A549 (cell line): ENCODE measurements around the gene ADARB1. TPM values are rescaled to one million over a fixed set of nuclear protein-coding genes. Genes with fewer than 3 reads are reported as not detected.

ENCODE experiments used
- ATAC-seq, 2 experiments: fragments of 200-7000 bp in 1 of 2; fragments of >200 bp in 1 of 2; cut with Nextera tagmentation in 1 of 2; cut with Tn5 transposase in 1 of 2; 3 replicates each; pipeline versions ENCODE4 v1.8.0 to v1.9.1; 2018 to 2020; ENCODE audit warnings: mild to moderate bottlenecking in 1 of 2, moderate library complexity in 1 of 2
- CTCF ChIA-PET: fragments of 300-600 bp; sonication (Branson Sonifier 250); formaldehyde crosslinking; extraction: SDS; loops from one replicate; lab custom pipeline; 2021; ENCODE audit warnings: antibody characterized with exemption, inconsistent platforms; lab: Yijun Ruan, JAX
- POLR2A ChIA-PET: fragments of 350-600 bp; formaldehyde crosslinking; extraction: SDS; loops from one replicate; lab custom pipeline; 2021; ENCODE audit warnings: antibody characterized with exemption, inconsistent platforms; lab: Yijun Ruan, JAX
- DNase-seq, 2 experiments: peaks; one replicate each; pipeline versions ENCODE4 v3.0.0 to v3.0.0-alpha.2; 2011 to 2016; ENCODE audit warnings: low read depth in 1 of 2, low spot score in 1 of 2
- FAIRE-seq: peaks from 2 replicates; lab custom pipeline; 2011; peaks lifted over from hg19 to GRCh38; lab: Jason Lieb, UNC
- H3K27ac ChIP-seq, 2 experiments: fragments of >200 bp; sonication (Bioruptor Twin); formaldehyde crosslinking; 3 replicates each; pipeline ENCODE4 v1.5.1; 2016 to 2017
- H3K4me1 ChIP-seq: fragments of >200 bp; sonication (Bioruptor Twin); formaldehyde crosslinking; 3 replicates; pipeline ENCODE4 v1.6.1; 2016
- H3K4me2 ChIP-seq: fragments of >200 bp; sonication (Bioruptor Twin); formaldehyde crosslinking; 3 replicates; pipeline ENCODE4 v1.6.1; 2016
- H3K4me3 ChIP-seq: fragments of >200 bp; sonication (Bioruptor Twin); formaldehyde crosslinking; 3 replicates; pipeline ENCODE4 v1.5.1; 2016
- H3K9me3 ChIP-seq: fragments of >200 bp; sonication (Bioruptor Twin); formaldehyde crosslinking; 3 replicates; pipeline ENCODE4 v1.6.1; 2016
- CBX2 ChIP-seq: fragments of 200-600 bp; sonication (generic); IDR thresholded peaks from 2 replicates; pipeline ENCODE4 v1.6.1; 2016; ENCODE audit warnings: low read depth, mild to moderate bottlenecking, borderline replicate concordance
- CBX8 ChIP-seq: fragments of 200-600 bp; sonication (generic); IDR thresholded peaks from 2 replicates; pipeline ENCODE4 v1.6.1; 2016
- CHD2 ChIP-seq: fragments of 150-350 bp; IDR thresholded peaks from 2 replicates; pipeline ENCODE4 v1.6.1; 2014; ENCODE audit warnings: low read length; ENCODE audit not compliant: partially characterized antibody
- EHF ChIP-seq: fragments of 250-450 bp; sonication (Bioruptor Pico); IDR thresholded peaks from 2 replicates; pipeline ENCODE4 v1.5.0; 2020; ENCODE audit warnings: mild to moderate bottlenecking
- HDAC2 ChIP-seq: fragments of 200-600 bp; sonication (generic); IDR thresholded peaks from 2 replicates; pipeline ENCODE4 v1.6.1; 2016
- HOXA7 ChIP-seq: fragments of 250-450 bp; sonication (Bioruptor Pico); IDR thresholded peaks from 2 replicates; pipeline ENCODE4 v1.5.0; 2020; ENCODE audit warnings: mild to moderate bottlenecking, moderate library complexity
- HOXB13 ChIP-seq: fragments of 250-450 bp; sonication (Bioruptor Pico); IDR thresholded peaks from 2 replicates; pipeline ENCODE4 v1.5.0; 2020; ENCODE audit warnings: low read depth, mild to moderate bottlenecking, moderate library complexity
- HOXB5 ChIP-seq: fragments of 250-450 bp; sonication (Bioruptor Pico); IDR thresholded peaks from 2 replicates; pipeline ENCODE4 v1.5.0; 2020; ENCODE audit warnings: mild to moderate bottlenecking, moderate library complexity
- JUNB ChIP-seq: fragments of >200 bp; sonication (Bioruptor Twin); formaldehyde crosslinking; IDR thresholded peaks from 2 replicates; pipeline ENCODE4 v1.6.1; 2016
- MAFK ChIP-seq: fragments of 450-650 bp; IDR thresholded peaks from 2 replicates; pipeline ENCODE4 v1.6.1; 2014; ENCODE audit not compliant: partially characterized antibody
- NR3C1 ChIP-seq: fragments of >200 bp; sonication (Bioruptor Twin); formaldehyde crosslinking; IDR thresholded peaks from 3 replicates; pipeline ENCODE4 v1.6.1; 2017
- POLR2A ChIP-seq: IDR thresholded peaks from 2 replicates; pipeline ENCODE4 v1.6.1; 2012; ENCODE audit warnings: mild to moderate bottlenecking, low read length
- RCOR1 ChIP-seq: fragments of 150-350 bp; IDR thresholded peaks from 2 replicates; pipeline ENCODE4 v1.6.1; 2014; ENCODE audit warnings: antibody characterized with exemption, low read length, low read depth
- TP53 ChIP-seq: fragments of 250-450 bp; sonication (Bioruptor Pico); IDR thresholded peaks from 2 replicates; pipeline ENCODE4 v1.5.0; 2021; ENCODE audit warnings: mild to moderate bottlenecking, moderate library complexity
- ZFP36 ChIP-seq: fragments of 450-650 bp; IDR thresholded peaks from 2 replicates; pipeline ENCODE4 v1.6.1; 2014; ENCODE audit warnings: borderline replicate concordance; ENCODE audit not compliant: partially characterized antibody
- WGBS: methylation state at CpG from one replicate; pipeline ENCODE4 v1.1.6; 2017; ENCODE audit errors: missing lambda C conversion rate; 5-methylcytosine and 5-hydroxymethylcytosine counted together
- polyA plus RNA-seq, 4 experiments: library from polyadenylated mRNA; depleted of rRNA in 3 of 4; stranded (reverse); fragments of >200 nt; fragmentation: RNase III in 1 of 4; extraction: RNeasy Plus Mini Kit Qiagen cat#74134 plus additional on column Dnase treatment in 1 of 4; gene quantifications; 2 replicates in 3 of 4; 3 replicates in 1 of 4; pipeline ENCODE4 v1.2.3, GENCODE V29; 2011 to 2017
- TF ChIP-seq, protein P1 (sequence below): fragments of 250-450 bp; sonication (Bioruptor Pico); IDR thresholded peaks from 2 replicates; pipeline ENCODE4 v1.5.0; 2021; ENCODE audit warnings: mild to moderate bottlenecking, moderate library complexity, borderline replicate concordance
- TF ChIP-seq, protein P2 (sequence below): fragments of >200 bp; sonication (Bioruptor Twin); formaldehyde crosslinking; IDR thresholded peaks from 3 replicates; pipeline ENCODE4 v1.5.1; 2016
- TF ChIP-seq, protein P3 (sequence below): fragments of 200-600 bp; sonication (generic); IDR thresholded peaks from 2 replicates; pipeline ENCODE4 v1.6.1; 2016; ENCODE audit warnings: antibody characterized with exemption, mild to moderate bottlenecking, moderate library complexity

ADARB1 gene
- polyA plus RNA-seq, 2 of the 4 experiments (the other 2 are of a cell fraction), result 3.2 to 5.7 TPM

DNA sequence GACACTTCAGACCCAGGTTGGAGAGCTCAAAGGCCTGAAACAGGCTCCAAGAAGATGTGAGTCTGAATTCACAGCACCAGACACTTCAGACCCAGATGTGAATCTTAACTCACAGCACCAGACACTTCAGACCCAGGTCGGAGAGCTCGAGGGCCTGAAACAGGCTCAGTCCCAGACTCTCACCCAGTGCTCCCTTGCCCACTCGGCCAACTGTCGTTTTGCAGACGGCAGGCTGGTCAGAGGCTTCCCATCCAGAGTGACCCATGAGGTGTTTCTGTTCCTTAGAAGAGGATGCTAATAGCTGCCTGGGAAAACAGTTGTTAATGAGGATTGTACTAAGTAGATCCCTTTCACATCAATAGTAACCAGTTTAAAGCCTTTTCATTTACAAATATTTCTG is 88.4 kb downstream of the ADARB1 start:
- no peaks in the 10 kb centered on the region for H3K9me3 ChIP-seq
- H3K4me3 ChIP-seq, result no peak overlapping the region
- ChIA-PET CTCF (interaction anchor here (2.4 to 4.5 kb wide), 2 partner anchors 23 to 26 kb away, joined by 7 to 15 read pairs; no protein-coding TSS in a partner anchor), POLR2A (no interaction called here)
- ATAC-seq (no peak), FAIRE-seq (no peak)
- no peak overlapping the region for H3K4me2 ChIP-seq
- TF ChIP-seq, protein P1, sequence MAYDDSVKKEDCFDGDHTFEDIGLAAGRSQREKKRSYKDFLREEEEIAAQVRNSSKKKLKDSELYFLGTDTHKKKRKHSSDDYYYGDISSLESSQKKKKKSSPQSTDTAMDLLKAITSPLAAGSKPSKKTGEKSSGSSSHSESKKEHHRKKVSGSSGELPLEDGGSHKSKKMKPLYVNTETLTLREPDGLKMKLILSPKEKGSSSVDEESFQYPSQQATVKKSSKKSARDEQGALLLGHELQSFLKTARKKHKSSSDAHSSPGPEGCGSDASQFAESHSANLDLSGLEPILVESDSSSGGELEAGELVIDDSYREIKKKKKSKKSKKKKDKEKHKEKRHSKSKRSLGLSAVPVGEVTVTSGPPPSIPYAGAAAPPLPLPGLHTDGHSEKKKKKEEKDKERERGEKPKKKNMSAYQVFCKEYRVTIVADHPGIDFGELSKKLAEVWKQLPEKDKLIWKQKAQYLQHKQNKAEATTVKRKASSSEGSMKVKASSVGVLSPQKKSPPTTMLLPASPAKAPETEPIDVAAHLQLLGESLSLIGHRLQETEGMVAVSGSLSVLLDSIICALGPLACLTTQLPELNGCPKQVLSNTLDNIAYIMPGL (CRISPR knock-in tag), result no peak
- TF ChIP-seq TP53 (CRISPR knock-in tag), result no peak
- no peak for TF ChIP-seq EHF (CRISPR knock-in tag)
- no peak for TF ChIP-seq HOXB5 (CRISPR knock-in tag)
- TF ChIP-seq CHD2, result no peak
- TF ChIP-seq ZFP36, result no peak
- no peak for TF ChIP-seq NR3C1
- no peak for TF ChIP-seq CBX2
- TF ChIP-seq HOXB13 (CRISPR knock-in tag), result no peak
- TF ChIP-seq, all 56 proteins: peak for 0
- Histone ChIP-seq H3K27ac (no peak overlapping the region), H3K4me1 (peaks cover 7% of the 10 kb centered on the region)
- no peak for DNase-seq
- WGBS, result 77% methylated on average over 3 of the region's 5 CpGs

DNA sequence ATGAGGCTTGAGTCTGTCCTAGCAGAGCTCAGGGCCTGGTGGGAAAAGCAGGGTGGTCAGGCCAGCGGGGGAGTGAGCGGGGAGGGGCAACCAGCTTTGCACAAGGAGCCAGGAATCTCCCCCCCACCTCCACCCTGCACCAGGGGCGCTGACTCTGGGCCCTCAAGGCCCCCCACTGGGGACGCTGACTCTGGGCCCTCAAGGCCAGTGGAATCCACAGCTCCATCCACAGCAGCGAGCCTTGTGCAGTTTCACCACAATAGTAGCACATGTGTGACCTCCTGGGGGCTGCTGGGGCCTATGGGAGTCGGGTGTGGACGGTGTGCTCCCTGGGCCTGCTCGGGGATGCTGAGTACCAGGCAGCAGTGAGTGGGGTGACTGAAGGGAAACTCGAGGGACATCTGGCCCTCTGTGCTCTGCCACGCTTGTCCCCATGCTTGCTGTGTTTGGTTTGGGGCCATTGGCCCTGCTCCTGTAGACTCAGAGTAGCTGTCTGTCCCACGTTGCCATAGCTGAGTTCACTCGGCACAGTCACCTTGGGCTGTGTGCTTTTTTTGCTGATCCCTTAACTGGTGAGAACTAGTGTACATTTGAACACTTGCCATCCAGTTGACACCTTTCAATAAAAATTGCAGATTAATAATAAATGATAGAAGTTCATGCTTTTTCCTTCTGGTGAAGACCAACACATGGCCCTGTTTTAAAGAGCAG is 89.2 kb downstream of the ADARB1 start:
- no peaks in the 10 kb centered on the region for H3K9me3 ChIP-seq
- ATAC-seq, result no peak
- TF ChIP-seq, protein P2, sequence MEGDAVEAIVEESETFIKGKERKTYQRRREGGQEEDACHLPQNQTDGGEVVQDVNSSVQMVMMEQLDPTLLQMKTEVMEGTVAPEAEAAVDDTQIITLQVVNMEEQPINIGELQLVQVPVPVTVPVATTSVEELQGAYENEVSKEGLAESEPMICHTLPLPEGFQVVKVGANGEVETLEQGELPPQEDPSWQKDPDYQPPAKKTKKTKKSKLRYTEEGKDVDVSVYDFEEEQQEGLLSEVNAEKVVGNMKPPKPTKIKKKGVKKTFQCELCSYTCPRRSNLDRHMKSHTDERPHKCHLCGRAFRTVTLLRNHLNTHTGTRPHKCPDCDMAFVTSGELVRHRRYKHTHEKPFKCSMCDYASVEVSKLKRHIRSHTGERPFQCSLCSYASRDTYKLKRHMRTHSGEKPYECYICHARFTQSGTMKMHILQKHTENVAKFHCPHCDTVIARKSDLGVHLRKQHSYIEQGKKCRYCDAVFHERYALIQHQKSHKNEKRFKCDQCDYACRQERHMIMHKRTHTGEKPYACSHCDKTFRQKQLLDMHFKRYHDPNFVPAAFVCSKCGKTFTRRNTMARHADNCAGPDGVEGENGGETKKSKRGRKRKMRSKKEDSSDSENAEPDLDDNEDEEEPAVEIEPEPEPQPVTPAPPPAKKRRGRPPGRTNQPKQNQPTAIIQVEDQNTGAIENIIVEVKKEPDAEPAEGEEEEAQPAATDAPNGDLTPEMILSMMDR, result no peak
- TF ChIP-seq, all 56 proteins: peak for 0
- no peak overlapping the region for H3K27ac ChIP-seq
- DNase-seq, result no peak
- ChIA-PET POLR2A (no interaction called here), CTCF (interaction anchor here (2.4 to 4.5 kb wide), 2 partner anchors 23 to 26 kb away, joined by 7 to 15 read pairs; no protein-coding TSS in a partner anchor)
- H3K4me1 ChIP-seq, result peaks cover 11% of the 10 kb centered on the region
- WGBS, result 77% methylated on average over 5 of the region's 12 CpGs
- H3K4me2 ChIP-seq, result no peak overlapping the region
- no peak overlapping the region for H3K4me3 ChIP-seq
- FAIRE-seq, result no peak

DNA sequence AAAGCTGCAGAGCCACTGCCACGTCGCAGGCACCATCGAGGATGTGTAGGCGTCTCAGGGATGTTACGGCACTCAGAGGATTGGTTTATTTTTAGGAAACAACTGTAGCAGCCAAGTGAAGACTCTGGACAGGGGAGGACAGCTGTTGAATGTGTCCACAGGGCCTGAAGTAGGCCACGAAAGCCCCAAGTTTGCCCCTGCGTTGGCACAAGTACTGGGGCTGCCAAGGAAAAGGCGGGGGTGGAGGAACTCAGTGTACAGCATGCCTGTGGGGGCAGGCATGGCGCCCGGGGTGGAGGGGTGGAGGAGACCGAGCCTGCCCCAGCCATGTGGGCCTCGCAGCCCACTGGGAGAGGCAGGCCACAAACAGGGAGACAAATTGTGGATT is 89.7 kb downstream of the ADARB1 start:
- FAIRE-seq, result no peak
- DNase-seq, result no peak
- Histone ChIP-seq H3K9me3 (no peaks in the 10 kb centered on the region), H3K4me1 (peaks cover 11% of the 10 kb centered on the region), H3K4me3 (no peak overlapping the region)
- POLR2A ChIA-PET, result no interaction called here
- TF ChIP-seq HOXA7 (CRISPR knock-in tag) (no peak), CBX2 (no peak), MAFK (no peak), HDAC2 (no peak), JUNB (no peak), POLR2A (no peak), RCOR1 (no peak), CBX8 (no peak)
- TF ChIP-seq, protein P3, sequence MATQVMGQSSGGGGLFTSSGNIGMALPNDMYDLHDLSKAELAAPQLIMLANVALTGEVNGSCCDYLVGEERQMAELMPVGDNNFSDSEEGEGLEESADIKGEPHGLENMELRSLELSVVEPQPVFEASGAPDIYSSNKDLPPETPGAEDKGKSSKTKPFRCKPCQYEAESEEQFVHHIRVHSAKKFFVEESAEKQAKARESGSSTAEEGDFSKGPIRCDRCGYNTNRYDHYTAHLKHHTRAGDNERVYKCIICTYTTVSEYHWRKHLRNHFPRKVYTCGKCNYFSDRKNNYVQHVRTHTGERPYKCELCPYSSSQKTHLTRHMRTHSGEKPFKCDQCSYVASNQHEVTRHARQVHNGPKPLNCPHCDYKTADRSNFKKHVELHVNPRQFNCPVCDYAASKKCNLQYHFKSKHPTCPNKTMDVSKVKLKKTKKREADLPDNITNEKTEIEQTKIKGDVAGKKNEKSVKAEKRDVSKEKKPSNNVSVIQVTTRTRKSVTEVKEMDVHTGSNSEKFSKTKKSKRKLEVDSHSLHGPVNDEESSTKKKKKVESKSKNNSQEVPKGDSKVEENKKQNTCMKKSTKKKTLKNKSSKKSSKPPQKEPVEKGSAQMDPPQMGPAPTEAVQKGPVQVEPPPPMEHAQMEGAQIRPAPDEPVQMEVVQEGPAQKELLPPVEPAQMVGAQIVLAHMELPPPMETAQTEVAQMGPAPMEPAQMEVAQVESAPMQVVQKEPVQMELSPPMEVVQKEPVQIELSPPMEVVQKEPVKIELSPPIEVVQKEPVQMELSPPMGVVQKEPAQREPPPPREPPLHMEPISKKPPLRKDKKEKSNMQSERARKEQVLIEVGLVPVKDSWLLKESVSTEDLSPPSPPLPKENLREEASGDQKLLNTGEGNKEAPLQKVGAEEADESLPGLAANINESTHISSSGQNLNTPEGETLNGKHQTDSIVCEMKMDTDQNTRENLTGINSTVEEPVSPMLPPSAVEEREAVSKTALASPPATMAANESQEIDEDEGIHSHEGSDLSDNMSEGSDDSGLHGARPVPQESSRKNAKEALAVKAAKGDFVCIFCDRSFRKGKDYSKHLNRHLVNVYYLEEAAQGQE, result no peak
- TF ChIP-seq, all 56 proteins: peak for 0
- CTCF ChIA-PET, result interaction anchor here (4.5 kb wide), 1 partner anchor 24 kb away, joined by 15 read pairs; no protein-coding TSS in a partner anchor
- Histone ChIP-seq H3K27ac (no peak overlapping the region), H3K4me2 (no peak overlapping the region)
- no peak for ATAC-seq
- 78% methylated on average over 10 of the region's 12 CpGs for WGBS
